Measurements from ENCODE around the gene SRSF7.
A peak's percentile ranks its signal among the peaks of the same experiment; 100 is the strongest.
"Not testable (repeated sequence)": the region's sequence is repeated elsewhere in the genome, so short reads cannot be mapped to it uniquely, and the experiment has no call there.

Gene SRSF7

DNA sequence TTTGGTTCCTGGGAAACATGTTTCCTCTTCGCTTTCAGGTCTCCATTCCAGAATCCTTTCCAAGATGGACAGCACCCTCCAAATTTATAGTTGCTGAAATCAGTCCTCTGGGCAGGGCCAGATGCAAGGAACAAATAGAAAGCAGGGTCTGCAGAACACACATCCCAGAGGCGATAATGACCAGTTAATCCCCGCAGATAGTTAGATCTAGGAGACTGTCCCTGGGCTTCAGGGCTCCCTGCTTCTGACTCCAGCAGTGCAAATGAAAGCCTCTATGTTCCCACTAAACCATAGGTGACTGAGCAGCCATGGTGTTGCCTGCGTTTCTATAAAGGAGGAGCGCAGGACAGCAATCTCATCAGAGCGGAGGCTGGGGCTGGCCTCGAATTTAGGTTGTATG, 38.7 kb downstream of the SRSF7 start:
- no peak for DNase-seq (ENCODE audit: low read depth)
- TF ChIP-seq, protein P1, sequence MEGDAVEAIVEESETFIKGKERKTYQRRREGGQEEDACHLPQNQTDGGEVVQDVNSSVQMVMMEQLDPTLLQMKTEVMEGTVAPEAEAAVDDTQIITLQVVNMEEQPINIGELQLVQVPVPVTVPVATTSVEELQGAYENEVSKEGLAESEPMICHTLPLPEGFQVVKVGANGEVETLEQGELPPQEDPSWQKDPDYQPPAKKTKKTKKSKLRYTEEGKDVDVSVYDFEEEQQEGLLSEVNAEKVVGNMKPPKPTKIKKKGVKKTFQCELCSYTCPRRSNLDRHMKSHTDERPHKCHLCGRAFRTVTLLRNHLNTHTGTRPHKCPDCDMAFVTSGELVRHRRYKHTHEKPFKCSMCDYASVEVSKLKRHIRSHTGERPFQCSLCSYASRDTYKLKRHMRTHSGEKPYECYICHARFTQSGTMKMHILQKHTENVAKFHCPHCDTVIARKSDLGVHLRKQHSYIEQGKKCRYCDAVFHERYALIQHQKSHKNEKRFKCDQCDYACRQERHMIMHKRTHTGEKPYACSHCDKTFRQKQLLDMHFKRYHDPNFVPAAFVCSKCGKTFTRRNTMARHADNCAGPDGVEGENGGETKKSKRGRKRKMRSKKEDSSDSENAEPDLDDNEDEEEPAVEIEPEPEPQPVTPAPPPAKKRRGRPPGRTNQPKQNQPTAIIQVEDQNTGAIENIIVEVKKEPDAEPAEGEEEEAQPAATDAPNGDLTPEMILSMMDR (conservative IDR thresholded peaks at IDR 0.05; ENCODE audit: low read depth, low read length) = no peak
- H3K4me3 ChIP-seq (ENCODE audit: low read depth, low read length) = no peak overlapping the region

DNA sequence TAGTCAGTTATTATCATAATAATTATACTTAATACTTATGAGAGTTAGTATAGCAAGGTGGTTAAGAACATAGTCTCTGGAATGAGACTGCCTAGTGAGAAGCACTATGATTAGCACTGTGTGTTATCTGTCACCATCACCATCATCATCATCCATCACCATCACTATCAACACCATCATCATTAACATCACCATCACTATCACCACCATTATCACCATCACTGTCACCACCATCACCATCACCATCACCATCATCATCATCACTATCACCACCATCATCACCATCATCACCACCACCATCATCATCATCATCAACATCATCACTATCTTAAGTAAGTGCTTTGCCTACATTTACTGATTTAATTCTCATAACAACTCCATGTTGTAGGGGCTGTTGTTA, 39.6 kb downstream of the SRSF7 start:
- no peak overlapping the region for H3K4me3 ChIP-seq (ENCODE audit: low read depth, low read length)
- no peak for DNase-seq (ENCODE audit: low read depth)
- TF ChIP-seq, protein P1 (conservative IDR thresholded peaks at IDR 0.05; ENCODE audit: low read depth, low read length) = no peak

DNA sequence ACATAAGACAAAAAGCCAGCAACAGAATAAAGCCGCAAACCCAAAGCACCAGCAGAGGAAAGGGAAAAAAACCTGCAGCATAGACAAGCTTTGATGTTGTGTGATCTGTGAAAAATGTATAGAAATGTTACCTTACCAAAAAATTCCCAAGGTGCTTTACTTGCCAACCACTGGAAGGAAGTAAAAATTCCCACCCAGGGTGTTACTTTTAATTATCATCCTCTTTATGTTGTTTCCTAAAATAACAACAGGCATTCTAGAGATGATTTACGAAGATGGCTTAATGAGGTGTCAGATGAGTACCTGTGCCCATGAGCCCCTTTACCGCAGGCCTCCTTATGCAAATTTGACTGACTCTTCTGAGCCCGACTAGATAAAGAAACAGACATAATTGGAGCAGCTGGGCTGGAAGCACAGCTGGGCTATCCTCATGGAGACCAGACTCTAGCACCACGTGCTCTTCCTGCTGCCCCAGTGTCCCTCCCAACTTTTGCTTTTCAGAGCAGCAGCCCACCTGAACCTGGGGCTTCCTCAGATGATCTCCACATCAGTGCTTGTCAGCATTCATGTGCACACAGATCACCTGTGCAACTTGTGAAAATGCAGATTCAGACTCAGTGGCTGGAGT, 41.5 kb downstream of the SRSF7 start:
- DNase-seq (ENCODE audit: low read depth) = no peak
- TF ChIP-seq, protein P1 (conservative IDR thresholded peaks at IDR 0.05; ENCODE audit: low read depth, low read length) = no peak
- H3K4me3 ChIP-seq (ENCODE audit: low read depth, low read length) = no peak overlapping the region

DNA sequence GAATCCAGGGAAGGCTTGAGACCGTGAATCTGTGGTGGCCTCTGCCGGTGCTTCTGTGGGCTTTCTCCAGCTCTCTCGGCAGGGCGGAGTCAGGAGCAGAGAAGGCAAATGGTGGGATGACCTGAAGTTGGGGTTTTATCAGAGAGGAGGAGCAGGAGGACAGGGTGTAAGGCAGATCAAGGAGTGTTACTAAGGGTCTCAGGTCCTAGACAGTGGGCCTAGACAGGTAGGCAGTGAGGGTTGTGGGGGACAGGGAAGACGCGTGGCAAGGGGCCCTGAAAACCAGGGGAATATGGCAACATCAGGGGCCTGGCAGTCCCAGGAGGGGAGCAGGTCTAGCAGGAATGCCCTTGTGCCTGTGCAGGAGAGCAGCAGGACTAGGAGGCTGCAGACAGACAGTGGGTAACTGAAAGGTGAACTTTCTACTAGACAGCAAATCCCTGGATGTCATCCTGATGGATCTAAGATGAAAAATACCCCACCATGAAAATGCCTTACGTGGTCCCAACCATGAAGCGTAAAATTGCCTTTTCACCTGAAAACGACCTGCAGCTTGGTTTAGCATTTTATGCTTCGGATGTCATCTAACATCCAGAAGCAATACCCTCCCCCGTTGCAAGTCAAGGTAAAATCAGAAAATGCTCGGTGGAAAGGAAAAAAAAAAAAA, 42.1 kb downstream of the SRSF7 start:
- H3K4me3 ChIP-seq (ENCODE audit: low read depth, low read length) = no peak overlapping the region
- no peak for DNase-seq (ENCODE audit: low read depth)
- TF ChIP-seq, protein P1 (conservative IDR thresholded peaks at IDR 0.05; ENCODE audit: low read depth, low read length) = no peak

DNA sequence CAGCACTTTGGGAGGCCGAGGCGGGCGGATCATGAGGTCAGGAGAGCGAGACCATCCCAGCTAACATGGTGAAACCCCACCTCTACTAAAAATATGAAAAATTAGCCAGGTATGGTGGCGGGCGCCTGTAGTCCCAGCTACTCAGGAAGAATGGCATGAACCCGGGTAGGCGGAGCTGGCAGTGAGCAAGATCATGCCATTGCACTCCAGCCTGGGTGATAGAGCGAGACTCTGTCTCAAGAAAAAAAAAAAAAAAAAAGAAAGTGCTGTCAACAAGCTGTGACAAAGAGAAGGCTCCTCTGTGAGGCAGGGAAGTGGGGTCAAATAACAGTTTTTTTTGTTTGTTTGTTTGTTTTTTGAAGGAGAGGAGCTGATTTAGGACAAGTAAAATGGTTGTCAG, 42.7 kb downstream of the SRSF7 start:
- H3K4me3 ChIP-seq (ENCODE audit: low read depth, low read length); DNase-seq (ENCODE audit: low read depth): not testable (repeated sequence)

DNA sequence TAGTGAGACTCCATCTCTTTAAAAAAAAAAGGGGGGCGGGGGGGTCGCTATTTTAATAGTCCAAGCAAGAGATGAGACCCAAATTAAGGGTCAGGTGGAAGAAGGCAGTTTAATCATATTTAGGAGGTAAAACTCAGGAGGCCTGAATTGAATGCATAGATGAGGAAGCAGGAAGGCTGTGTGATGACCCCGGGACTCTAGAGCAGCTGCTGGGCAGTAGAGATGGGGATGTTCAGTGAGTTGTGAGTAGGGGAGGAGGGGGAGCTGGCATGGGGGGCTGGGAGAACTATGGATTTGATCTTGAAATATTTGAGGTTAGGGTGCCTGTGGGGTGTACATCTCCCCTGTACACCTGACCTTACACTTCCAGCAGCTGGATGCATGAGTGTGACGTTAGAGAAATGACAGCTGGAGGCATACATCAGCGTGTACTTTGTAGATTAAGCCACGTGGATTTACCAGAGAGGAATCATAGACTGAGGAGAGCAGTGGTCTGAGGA, 44.3 kb downstream of the SRSF7 start:
- no peak for DNase-seq (ENCODE audit: low read depth)
- TF ChIP-seq, protein P1 (conservative IDR thresholded peaks at IDR 0.05; ENCODE audit: low read depth, low read length) = no peak
- no peak overlapping the region for H3K4me3 ChIP-seq (ENCODE audit: low read depth, low read length)

DNA sequence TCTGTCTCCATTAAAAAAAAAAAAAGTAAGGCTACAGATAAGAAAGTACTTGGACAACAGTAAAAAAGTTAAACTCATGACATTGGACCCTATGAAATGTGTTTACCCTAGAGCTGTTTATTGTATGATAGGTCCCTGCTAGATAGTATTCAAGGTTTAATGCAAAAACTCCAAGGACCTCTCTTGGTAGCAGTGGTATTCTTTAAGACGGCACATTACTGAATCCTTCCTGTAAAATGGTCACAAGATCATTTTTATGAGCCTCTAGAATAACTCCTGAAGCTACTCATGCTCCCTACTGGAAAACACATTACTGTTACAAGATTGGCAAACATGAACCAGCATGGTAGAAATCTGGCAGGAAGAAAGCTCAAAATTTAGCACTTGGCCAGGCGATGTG, 46.5 kb downstream of the SRSF7 start:
- no peak for DNase-seq (ENCODE audit: low read depth)
- no peak overlapping the region for H3K4me3 ChIP-seq (ENCODE audit: low read depth, low read length)
- TF ChIP-seq, protein P1 (conservative IDR thresholded peaks at IDR 0.05; ENCODE audit: low read depth, low read length) = no peak

DNA sequence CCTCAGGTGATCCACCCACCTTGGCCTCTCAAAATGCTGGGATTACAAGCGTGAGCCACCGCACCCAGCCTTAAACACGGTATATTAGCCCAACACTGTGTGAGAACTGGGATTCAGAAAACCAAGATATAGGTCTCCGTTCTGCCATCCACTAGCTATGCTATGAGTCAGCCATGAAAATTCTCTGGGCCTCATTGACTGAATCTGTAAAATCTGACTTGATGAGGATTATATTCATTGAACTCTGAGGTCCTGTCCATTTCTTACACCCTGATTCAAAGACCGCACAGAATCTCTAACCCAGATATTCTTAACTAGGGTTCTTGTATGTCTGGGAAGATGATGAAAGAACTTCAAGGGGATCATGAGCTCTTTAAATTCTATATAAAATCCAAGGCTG, 47.8 kb downstream of the SRSF7 start:
- not testable (repeated sequence) for H3K4me3 ChIP-seq (ENCODE audit: low read depth, low read length)
- peak; percentile 46 for DNase-seq (ENCODE audit: low read depth)
